Measurements from ENCODE around the gene GRIN2A. TPM values are rescaled to one million over a fixed set of nuclear protein-coding genes. Genes with fewer than 3 reads are reported as not detected.

GRIN2A gene
- polyA plus RNA-seq, 1 donor from 2014 or later: not detected

GRCh38 chr16:9778849-9779248, 403.4 kb downstream of the GRIN2A start:
- no peaks in the 10 kb centered on the region for H3K9me3 Mint-ChIP-seq
- H3K4me3 Mint-ChIP-seq: no peak overlapping the region
- H3K27ac Mint-ChIP-seq: no peak overlapping the region
- peaks cover 10% of the 10 kb centered on the region for H3K27me3 Mint-ChIP-seq
- no peaks in the 10 kb centered on the region for H3K4me1 Mint-ChIP-seq
- no peaks in the 10 kb centered on the region for H3K36me3 Mint-ChIP-seq

- no peak overlapping the region for H3K27ac Mint-ChIP-seq
These were observed 406.2 kb downstream of the GRIN2A start for GRCh38 chr16:9775998-9776397.

GRCh38 chr16:9773289-9773688, 408.9 kb downstream of the GRIN2A start:
- Mint-ChIP-seq H3K27me3 (peaks cover 2% of the 10 kb centered on the region), H3K9me3 (peaks cover 0 to 4% (median 0%) of the 10 kb centered on the region in 3 donors), H3K27ac (no peak overlapping the region), H3K4me1 (no peaks in the 10 kb centered on the region), H3K4me3 (no peak overlapping the region), H3K36me3 (no peaks in the 10 kb centered on the region)

More at GRCh38 chr16:9775998-9776397, 406.2 kb downstream of the GRIN2A start:
- no peaks in the 10 kb centered on the region for H3K36me3 Mint-ChIP-seq
- no peaks in the 10 kb centered on the region for H3K4me1 Mint-ChIP-seq
- H3K9me3 Mint-ChIP-seq: peaks cover 0 to 4% (median 0%) of the 10 kb centered on the region in 3 donors
- H3K27me3 Mint-ChIP-seq: peaks cover 10% of the 10 kb centered on the region
- no peak overlapping the region for H3K4me3 Mint-ChIP-seq

GRCh38 chr16:9772526-9773225, 409.6 kb downstream of the GRIN2A start:
- peaks cover 0 to 4% (median 0%) of the 10 kb centered on the region in 3 donors for H3K9me3 Mint-ChIP-seq
- H3K36me3 Mint-ChIP-seq: no peaks in the 10 kb centered on the region
- H3K4me3 Mint-ChIP-seq: no peak overlapping the region
- H3K4me1 Mint-ChIP-seq: no peaks in the 10 kb centered on the region
- H3K27me3 Mint-ChIP-seq: no peaks in the 10 kb centered on the region
- no peak overlapping the region for H3K27ac Mint-ChIP-seq

- Mint-ChIP-seq H3K9me3 (peaks cover 0 to 2% (median 0%) of the 10 kb centered on the region in 3 donors), H3K4me1 (no peaks in the 10 kb centered on the region), H3K27me3 (no peaks in the 10 kb centered on the region), H3K36me3 (no peaks in the 10 kb centered on the region), H3K27ac (no peak overlapping the region), H3K4me3 (no peak overlapping the region)
These were observed 415.3 kb downstream of the GRIN2A start for GRCh38 chr16:9766891-9767290.

- no peaks in the 10 kb centered on the region for H3K4me1 Mint-ChIP-seq
- H3K4me3 Mint-ChIP-seq: no peak overlapping the region
- H3K27ac Mint-ChIP-seq: no peak overlapping the region
- no peaks in the 10 kb centered on the region for H3K27me3 Mint-ChIP-seq
- H3K36me3 Mint-ChIP-seq: no peaks in the 10 kb centered on the region
- H3K9me3 Mint-ChIP-seq: peaks cover 0 to 4% (median 0%) of the 10 kb centered on the region in 3 donors
These were observed 418.7 kb downstream of the GRIN2A start for GRCh38 chr16:9763505-9763904.

GRCh38 chr16:9761870-9762269, 420.4 kb downstream of the GRIN2A start:
- no peaks in the 10 kb centered on the region for H3K4me1 Mint-ChIP-seq
- H3K9me3 Mint-ChIP-seq: peaks cover 0 to 4% (median 0%) of the 10 kb centered on the region in 3 donors
- no peak overlapping the region for H3K27ac Mint-ChIP-seq
- H3K4me3 Mint-ChIP-seq: no peak overlapping the region
- H3K27me3 Mint-ChIP-seq: no peaks in the 10 kb centered on the region
- peaks cover under 1% of the 10 kb centered on the region for H3K36me3 Mint-ChIP-seq

- no peak overlapping the region for H3K4me3 Mint-ChIP-seq
- no peaks in the 10 kb centered on the region for H3K4me1 Mint-ChIP-seq
- H3K9me3 Mint-ChIP-seq: peaks cover 0 to 2% (median 0%) of the 10 kb centered on the region in 3 donors
- H3K36me3 Mint-ChIP-seq: peaks cover 2% of the 10 kb centered on the region
- no peak overlapping the region for H3K27ac Mint-ChIP-seq
- H3K27me3 Mint-ChIP-seq: no peaks in the 10 kb centered on the region
These were observed 424.5 kb downstream of the GRIN2A start for GRCh38 chr16:9757687-9758086.

GRCh38 chr16:9756434-9756833, 425.8 kb downstream of the GRIN2A start:
- Mint-ChIP-seq H3K4me1 (no peaks in the 10 kb centered on the region), H3K4me3 (no peak overlapping the region), H3K27me3 (no peaks in the 10 kb centered on the region), H3K27ac (no peak overlapping the region), H3K9me3 (peaks cover 0 to 2% (median 0%) of the 10 kb centered on the region in 3 donors), H3K36me3 (peaks cover 2% of the 10 kb centered on the region)

GRCh38 chr16:9755081-9755480, 427.1 kb downstream of the GRIN2A start:
- Mint-ChIP-seq H3K27me3 (peaks cover 3% of the 10 kb centered on the region), H3K4me1 (no peaks in the 10 kb centered on the region)

GRCh38 chr16:9741776-9742175, 440.5 kb downstream of the GRIN2A start:
- peaks cover 0 to 4% (median 2%) of the 10 kb centered on the region in 3 donors for H3K9me3 Mint-ChIP-seq
- no peak overlapping the region for H3K4me3 Mint-ChIP-seq
- H3K27ac Mint-ChIP-seq: no peak overlapping the region
- peaks cover 2% of the 10 kb centered on the region for H3K36me3 Mint-ChIP-seq
- H3K27me3 Mint-ChIP-seq: no peaks in the 10 kb centered on the region
- H3K4me1 Mint-ChIP-seq: no peaks in the 10 kb centered on the region

More at GRCh38 chr16:9755081-9755480, 427.1 kb downstream of the GRIN2A start:
- no peak overlapping the region for H3K4me3 Mint-ChIP-seq
- H3K9me3 Mint-ChIP-seq: peaks cover 0 to 2% (median under 1%) of the 10 kb centered on the region in 3 donors
- peaks cover 2% of the 10 kb centered on the region for H3K36me3 Mint-ChIP-seq
- no peak overlapping the region for H3K27ac Mint-ChIP-seq

- no peaks in the 10 kb centered on the region for H3K27me3 Mint-ChIP-seq
These were observed 442.9 kb downstream of the GRIN2A start for GRCh38 chr16:9739301-9739700.

GRCh38 chr16:9738690-9739089, 443.5 kb downstream of the GRIN2A start:
- Mint-ChIP-seq H3K4me1 (no peaks in the 10 kb centered on the region), H3K36me3 (peaks cover 2% of the 10 kb centered on the region), H3K27ac (no peak overlapping the region), H3K4me3 (no peak overlapping the region), H3K9me3 (peaks cover 0 to 4% (median 2%) of the 10 kb centered on the region in 3 donors), H3K27me3 (no peaks in the 10 kb centered on the region)

More at GRCh38 chr16:9739301-9739700, 442.9 kb downstream of the GRIN2A start:
- Mint-ChIP-seq H3K9me3 (peaks cover 0 to 4% (median 2%) of the 10 kb centered on the region in 3 donors), H3K4me1 (no peaks in the 10 kb centered on the region), H3K27ac (no peak overlapping the region), H3K4me3 (no peak overlapping the region), H3K36me3 (peaks cover 2% of the 10 kb centered on the region)

- Mint-ChIP-seq H3K27ac (no peak overlapping the region), H3K36me3 (peaks cover 2% of the 10 kb centered on the region), H3K4me3 (no peak overlapping the region), H3K4me1 (no peaks in the 10 kb centered on the region), H3K9me3 (peaks cover 0 to 2% (median 0%) of the 10 kb centered on the region in 3 donors), H3K27me3 (peaks cover 4% of the 10 kb centered on the region)
These were observed 445.7 kb downstream of the GRIN2A start for GRCh38 chr16:9736547-9736946.

GRCh38 chr16:9723136-9723535, 459.1 kb downstream of the GRIN2A start:
- H3K27ac Mint-ChIP-seq: no peak overlapping the region
- peaks cover 0 to 4% (median 0%) of the 10 kb centered on the region in 3 donors for H3K9me3 Mint-ChIP-seq
- H3K27me3 Mint-ChIP-seq: peaks cover 3% of the 10 kb centered on the region
- H3K4me1 Mint-ChIP-seq: no peaks in the 10 kb centered on the region
- H3K36me3 Mint-ChIP-seq: peaks cover 1% of the 10 kb centered on the region
- H3K4me3 Mint-ChIP-seq: no peak overlapping the region

GRCh38 chr16:9713907-9714306, 468.3 kb downstream of the GRIN2A start:
- no peaks in the 10 kb centered on the region for H3K36me3 Mint-ChIP-seq
- H3K9me3 Mint-ChIP-seq: peaks cover 2 to 3% (median 2%) of the 10 kb centered on the region in 3 donors
- H3K27ac Mint-ChIP-seq: no peak overlapping the region
- peaks cover 1% of the 10 kb centered on the region for H3K27me3 Mint-ChIP-seq
- no peak overlapping the region for H3K4me3 Mint-ChIP-seq
- H3K4me1 Mint-ChIP-seq: no peaks in the 10 kb centered on the region
